ENCODE results near the gene SHISAL2A. TPM values are rescaled to one million over a fixed set of nuclear protein-coding genes. Genes with fewer than 3 reads are reported as not detected.

Gene SHISAL2A
- total and polyA plus RNA-seq, 2 donors (not counting 3 experiments of a cell fraction or from before 2014, with no cell fraction given), result not detected

DNA sequence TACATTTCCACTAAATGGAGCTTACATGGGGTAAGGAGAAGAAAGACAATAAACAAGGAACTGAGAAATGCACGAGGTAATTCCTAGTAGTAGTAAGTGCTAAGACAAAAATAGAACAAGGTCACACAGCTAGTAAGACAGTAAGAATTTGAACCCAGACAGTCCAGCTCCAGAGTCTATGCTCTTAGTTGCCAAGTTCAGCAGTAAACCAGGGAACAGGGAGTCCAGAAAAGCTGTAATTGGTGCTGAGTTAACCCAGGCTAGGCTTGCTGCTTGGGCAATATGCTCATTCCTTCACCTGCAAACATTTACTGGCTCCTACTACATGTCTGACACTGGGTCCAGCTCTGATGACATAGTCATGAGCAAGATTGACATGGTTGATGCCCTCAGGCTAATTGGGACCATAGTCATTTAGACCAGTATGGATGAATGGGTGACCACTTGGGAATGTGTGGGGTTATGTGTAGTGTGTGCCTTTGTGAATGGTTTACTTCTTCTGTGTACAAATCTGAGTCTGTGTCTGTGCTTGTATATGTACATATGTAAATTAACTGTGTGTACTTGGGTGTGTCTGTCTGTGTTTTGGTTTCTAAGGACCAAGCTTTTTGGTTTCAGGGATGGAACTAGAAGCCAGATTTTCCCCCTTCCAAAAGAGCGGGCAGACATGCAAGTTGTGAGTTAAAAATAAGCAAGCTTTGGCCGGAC, 28.8 kb upstream of the SHISAL2A start:
- Histone ChIP-seq H3K36me3 (ENCODE audit: control insufficient read depth in 2 of 2, extremely low read depth in 1 of 2, insufficient read depth in 2 of 2, low read length in 2 of 2) (no peaks in the 10 kb centered on the region), H3K4me3 (replicated peaks in 1 of 3; ENCODE audit: insufficient read depth in 1 of 3, low read depth in 1 of 3, low read length in 3 of 3) (no peak overlapping the region), H3K4me1 (ENCODE audit: control insufficient read depth, extremely low read depth, insufficient read depth, low read length) (peaks cover 8% of the 10 kb centered on the region), H3K27me3 (ENCODE audit: control insufficient read depth in 2 of 2, insufficient read depth in 2 of 2, low read length in 2 of 2) (no peaks in the 10 kb centered on the region), H3K79me2 (ENCODE audit: control insufficient read depth, insufficient read depth, low read length) (no peaks in the 10 kb centered on the region), H3K27ac (ENCODE audit: insufficient read depth, low read depth, low read length) (no peak overlapping the region), H2AFZ (ENCODE audit: low read depth, low read length) (no peak overlapping the region), H4K20me1 (replicated peaks; ENCODE audit: control insufficient read depth, extremely low read depth, insufficient read depth, low read length) (no peaks in the 10 kb centered on the region), H3K9me1 (replicated peaks; ENCODE audit: control insufficient read depth, extremely low read depth, insufficient read depth, low read length) (no peaks in the 10 kb centered on the region), H3K4me2 (ENCODE audit: insufficient read depth, low read length) (no peak overlapping the region), H3K9ac (replicated peaks; ENCODE audit: extremely low read depth, insufficient read depth, low read length) (no peak overlapping the region), H3K9me3 (replicated peaks; ENCODE audit: control insufficient read depth, insufficient read depth, low read length) (no peaks in the 10 kb centered on the region)
- intact Hi-C loops (cut with micrococcal nuclease), result loop anchor here (5.0 kb wide), 1 partner anchor 52 kb away; the partner anchor contains the start of gene TUT4
- BruUV-seq (replicated peaks), result no TSS peak
- TF ChIP-seq JUN (IDR thresholded peaks at IDR 0.05; ENCODE audit: borderline replicate concordance, insufficient read depth, insufficient read length, low read depth) (no peak), MYC (IDR thresholded peaks at IDR 0.05; ENCODE audit: low read depth, low read length) (no peak), EZH2 (IDR thresholded peaks at IDR 0.05; ENCODE audit: borderline replicate concordance, low read depth, low read length, severe bottlenecking) (no peak), POLR2AphosphoS5 (IDR thresholded peaks at IDR 0.05; ENCODE audit: insufficient read depth, low read depth, low read length) (no peak), FOS (IDR thresholded peaks at IDR 0.05; ENCODE audit: borderline replicate concordance, insufficient read depth, low read length) (no peak), GATA2 (IDR thresholded peaks at IDR 0.05; ENCODE audit: insufficient read depth, insufficient read length, low read depth, low read length) (no peak), POLR2A (IDR thresholded peaks at IDR 0.05; ENCODE audit: low read depth, low read length) (no peak)
- TF ChIP-seq, protein P1, sequence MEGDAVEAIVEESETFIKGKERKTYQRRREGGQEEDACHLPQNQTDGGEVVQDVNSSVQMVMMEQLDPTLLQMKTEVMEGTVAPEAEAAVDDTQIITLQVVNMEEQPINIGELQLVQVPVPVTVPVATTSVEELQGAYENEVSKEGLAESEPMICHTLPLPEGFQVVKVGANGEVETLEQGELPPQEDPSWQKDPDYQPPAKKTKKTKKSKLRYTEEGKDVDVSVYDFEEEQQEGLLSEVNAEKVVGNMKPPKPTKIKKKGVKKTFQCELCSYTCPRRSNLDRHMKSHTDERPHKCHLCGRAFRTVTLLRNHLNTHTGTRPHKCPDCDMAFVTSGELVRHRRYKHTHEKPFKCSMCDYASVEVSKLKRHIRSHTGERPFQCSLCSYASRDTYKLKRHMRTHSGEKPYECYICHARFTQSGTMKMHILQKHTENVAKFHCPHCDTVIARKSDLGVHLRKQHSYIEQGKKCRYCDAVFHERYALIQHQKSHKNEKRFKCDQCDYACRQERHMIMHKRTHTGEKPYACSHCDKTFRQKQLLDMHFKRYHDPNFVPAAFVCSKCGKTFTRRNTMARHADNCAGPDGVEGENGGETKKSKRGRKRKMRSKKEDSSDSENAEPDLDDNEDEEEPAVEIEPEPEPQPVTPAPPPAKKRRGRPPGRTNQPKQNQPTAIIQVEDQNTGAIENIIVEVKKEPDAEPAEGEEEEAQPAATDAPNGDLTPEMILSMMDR (IDR thresholded peaks at IDR 0.05; ENCODE audit: extremely low read depth in 1 of 2, insufficient read depth in 1 of 2, low read depth in 1 of 2, low read length in 2 of 2), result no peak
- TF ChIP-seq, protein P2, sequence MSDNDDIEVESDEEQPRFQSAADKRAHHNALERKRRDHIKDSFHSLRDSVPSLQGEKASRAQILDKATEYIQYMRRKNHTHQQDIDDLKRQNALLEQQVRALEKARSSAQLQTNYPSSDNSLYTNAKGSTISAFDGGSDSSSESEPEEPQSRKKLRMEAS (IDR thresholded peaks at IDR 0.05; ENCODE audit: insufficient read depth, insufficient read length), result no peak
- ChIA-PET POLR2A (interaction anchor here (1.2 kb wide), 1 partner anchor 51 kb away, joined by 4 read pairs; the partner anchor contains the start of gene TUT4), CTCF (interaction anchor here (0.8 to 1.5 kb wide), 3 partner anchors 10 to 128 kb away, joined by 3 to 4 read pairs (median 3); no protein-coding TSS in a partner anchor)
- no peak for DNase-seq (ENCODE audit: low read depth, low spot score)
- dilution Hi-C loops (cut with MboI; ENCODE audit: extremely low pct_ligation_motif_present, low sequenced_read_pairs), result no loop called here
- FAIRE-seq, result no peak

All from endothelial cell of umbilical vein (primary cell).